ENCODE data around the gene TRPM3.

The TRPM3 gene

GRCh38 chr9:70823284-70823683 is 298.1 kb downstream of the TRPM3 start:
- DNase-seq (ENCODE audit: low read depth in 3 of 3), result no peak

- DNase-seq (ENCODE audit: low read depth in 3 of 3), result no peak
Measured at GRCh38 chr9:70817311-70817710, 304.1 kb downstream of the TRPM3 start.

- DNase-seq (ENCODE audit: low read depth in 3 of 3), result no peak
Measured at GRCh38 chr9:70816891-70817290, 304.5 kb downstream of the TRPM3 start.

GRCh38 chr9:70816316-70816715 is 305.1 kb downstream of the TRPM3 start:
- no peak for DNase-seq (ENCODE audit: low read depth in 3 of 3)

GRCh38 chr9:70814597-70814996 is 306.8 kb downstream of the TRPM3 start:
- DNase-seq (ENCODE audit: low read depth in 3 of 3), result no peak

- DNase-seq (ENCODE audit: low read depth in 3 of 3), result no peak
Measured at GRCh38 chr9:70813141-70813540, 308.3 kb downstream of the TRPM3 start.

GRCh38 chr9:70811638-70812037 is 309.8 kb downstream of the TRPM3 start:
- no peak for DNase-seq (ENCODE audit: low read depth in 3 of 3)

- no peak for DNase-seq (ENCODE audit: low read depth in 3 of 3)
Measured at GRCh38 chr9:70806875-70807274, 314.5 kb downstream of the TRPM3 start.

- no peak for DNase-seq (ENCODE audit: low read depth in 3 of 3)
Measured at GRCh38 chr9:70805949-70806348, 315.5 kb downstream of the TRPM3 start.

- no peak for DNase-seq (ENCODE audit: low read depth in 3 of 3)
Measured at GRCh38 chr9:70802758-70803436, 318.5 kb downstream of the TRPM3 start.

- DNase-seq (ENCODE audit: low read depth in 3 of 3), result no peak
Measured at GRCh38 chr9:70802206-70802605, 319.2 kb downstream of the TRPM3 start.

GRCh38 chr9:70801181-70801829 is 320.1 kb downstream of the TRPM3 start:
- no peak for DNase-seq (ENCODE audit: low read depth in 3 of 3)

GRCh38 chr9:70798018-70798417 is 323.4 kb downstream of the TRPM3 start:
- no peak for DNase-seq (ENCODE audit: low read depth in 3 of 3)

- no peak for DNase-seq (ENCODE audit: low read depth in 3 of 3)
Measured at GRCh38 chr9:70795841-70796240, 325.6 kb downstream of the TRPM3 start.

- DNase-seq (ENCODE audit: low read depth in 3 of 3), result no peak
Measured at GRCh38 chr9:70792796-70793195, 328.6 kb downstream of the TRPM3 start.

- no peak for DNase-seq (ENCODE audit: low read depth in 3 of 3)
Measured at GRCh38 chr9:70791936-70792335, 329.5 kb downstream of the TRPM3 start.

GRCh38 chr9:70789086-70789485 is 332.3 kb downstream of the TRPM3 start:
- no peak for DNase-seq (ENCODE audit: low read depth in 3 of 3)

GRCh38 chr9:70784456-70784855 is 337.0 kb downstream of the TRPM3 start:
- DNase-seq (ENCODE audit: low read depth in 3 of 3), result no peak

- no peak for DNase-seq (ENCODE audit: low read depth in 3 of 3)
Measured at GRCh38 chr9:70778568-70778967, 342.9 kb downstream of the TRPM3 start.

- DNase-seq (ENCODE audit: low read depth in 3 of 3), result no peak
Measured at GRCh38 chr9:70773579-70773978, 347.8 kb downstream of the TRPM3 start.

- DNase-seq (ENCODE audit: low read depth in 3 of 3), result no peak
Measured at GRCh38 chr9:70772601-70773000, 348.8 kb downstream of the TRPM3 start.

GRCh38 chr9:70765946-70766345 is 355.5 kb downstream of the TRPM3 start:
- DNase-seq (ENCODE audit: low read depth in 3 of 3), result no peak

GRCh38 chr9:70761139-70761670 is 360.2 kb downstream of the TRPM3 start:
- no peak for DNase-seq (ENCODE audit: low read depth in 3 of 3)

All from stimulated activated CD4-positive, alpha-beta T cell treated with anti-CD3 and anti-CD28 coated beads, TNF-alpha, amount 100 ng/mL, for 4 hours (primary cell).